22Rv1 (cell line): Measurements from ENCODE around the gene UBE2D4.

Source experiments
- H3K27ac ChIP-seq: fragments of 450-650 bp; 2 replicates; pipeline ENCODE4 v1.5.1; 2017
- ZFX ChIP-seq: fragments of 450-650 bp; IDR thresholded peaks from 2 replicates; pipeline ENCODE4 v1.6.1; 2017; ENCODE audit warnings: antibody characterized with exemption, borderline replicate concordance
- TF ChIP-seq, protein P1 (sequence below): fragments of 450-650 bp; IDR thresholded peaks from 2 replicates; pipeline ENCODE4 v1.5.1; 2017; ENCODE audit warnings: mild to moderate bottlenecking

UBE2D4 gene

DNA sequence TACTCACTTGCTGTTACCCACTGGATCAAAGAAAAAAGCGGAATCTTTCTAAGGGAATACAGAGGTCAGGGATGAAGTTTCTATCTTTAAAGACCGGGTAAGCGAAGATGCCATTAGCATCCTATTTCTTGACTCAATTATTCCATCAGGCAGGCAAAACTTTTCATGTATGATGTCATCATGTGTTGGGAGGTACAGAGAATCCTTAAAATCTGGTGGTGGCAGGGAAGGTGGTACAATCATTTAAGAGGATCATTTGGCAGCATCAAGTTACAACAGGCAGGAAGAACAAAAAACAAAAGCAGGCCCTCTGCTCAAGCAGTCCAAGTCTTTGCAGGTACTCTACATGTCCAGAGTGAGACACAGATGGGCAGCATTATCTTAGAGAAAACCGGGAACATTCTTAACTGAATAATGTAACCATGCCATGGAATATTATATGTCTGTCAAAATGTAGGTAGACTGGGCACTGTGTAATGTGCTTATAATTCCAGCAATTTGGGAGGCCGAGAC, 23.6 kb upstream of the UBE2D4 start:
- no peak for TF ChIP-seq ZFX
- TF ChIP-seq, protein P1, sequence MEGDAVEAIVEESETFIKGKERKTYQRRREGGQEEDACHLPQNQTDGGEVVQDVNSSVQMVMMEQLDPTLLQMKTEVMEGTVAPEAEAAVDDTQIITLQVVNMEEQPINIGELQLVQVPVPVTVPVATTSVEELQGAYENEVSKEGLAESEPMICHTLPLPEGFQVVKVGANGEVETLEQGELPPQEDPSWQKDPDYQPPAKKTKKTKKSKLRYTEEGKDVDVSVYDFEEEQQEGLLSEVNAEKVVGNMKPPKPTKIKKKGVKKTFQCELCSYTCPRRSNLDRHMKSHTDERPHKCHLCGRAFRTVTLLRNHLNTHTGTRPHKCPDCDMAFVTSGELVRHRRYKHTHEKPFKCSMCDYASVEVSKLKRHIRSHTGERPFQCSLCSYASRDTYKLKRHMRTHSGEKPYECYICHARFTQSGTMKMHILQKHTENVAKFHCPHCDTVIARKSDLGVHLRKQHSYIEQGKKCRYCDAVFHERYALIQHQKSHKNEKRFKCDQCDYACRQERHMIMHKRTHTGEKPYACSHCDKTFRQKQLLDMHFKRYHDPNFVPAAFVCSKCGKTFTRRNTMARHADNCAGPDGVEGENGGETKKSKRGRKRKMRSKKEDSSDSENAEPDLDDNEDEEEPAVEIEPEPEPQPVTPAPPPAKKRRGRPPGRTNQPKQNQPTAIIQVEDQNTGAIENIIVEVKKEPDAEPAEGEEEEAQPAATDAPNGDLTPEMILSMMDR, result no peak
- no peak overlapping the region for H3K27ac ChIP-seq

DNA sequence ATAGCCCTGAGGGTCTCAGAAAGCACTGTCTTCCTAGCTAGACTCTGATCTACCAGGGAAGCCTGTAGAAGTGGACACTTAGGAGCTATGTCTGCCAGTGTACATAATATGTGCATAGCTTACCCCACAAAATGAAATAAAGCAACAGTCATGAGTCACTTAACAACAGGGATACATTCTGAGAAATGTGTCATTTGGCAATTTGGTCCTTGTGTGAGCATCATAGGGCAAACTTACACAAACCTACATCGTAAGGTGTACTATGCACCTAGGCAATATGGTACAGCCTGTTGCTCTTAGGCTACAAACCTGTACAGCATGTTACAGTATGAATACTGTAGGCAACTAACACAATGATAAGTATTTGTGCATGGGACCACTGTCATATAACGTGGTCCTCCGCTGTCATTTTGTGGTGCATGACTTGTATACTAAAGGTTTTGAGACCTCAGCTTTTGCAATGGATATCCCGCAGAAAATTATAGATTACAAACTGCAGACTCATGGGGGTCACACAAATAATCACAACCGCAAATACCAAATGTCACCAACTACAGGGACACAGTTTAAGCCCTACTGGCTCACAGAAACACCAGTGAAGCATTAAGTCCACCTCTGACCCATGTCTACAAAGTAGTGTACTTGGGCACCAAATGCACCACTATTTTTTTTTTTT, 21.6 kb upstream of the UBE2D4 start:
- TF ChIP-seq, protein P1, result no peak
- no peak for TF ChIP-seq ZFX
- no peak overlapping the region for H3K27ac ChIP-seq

DNA sequence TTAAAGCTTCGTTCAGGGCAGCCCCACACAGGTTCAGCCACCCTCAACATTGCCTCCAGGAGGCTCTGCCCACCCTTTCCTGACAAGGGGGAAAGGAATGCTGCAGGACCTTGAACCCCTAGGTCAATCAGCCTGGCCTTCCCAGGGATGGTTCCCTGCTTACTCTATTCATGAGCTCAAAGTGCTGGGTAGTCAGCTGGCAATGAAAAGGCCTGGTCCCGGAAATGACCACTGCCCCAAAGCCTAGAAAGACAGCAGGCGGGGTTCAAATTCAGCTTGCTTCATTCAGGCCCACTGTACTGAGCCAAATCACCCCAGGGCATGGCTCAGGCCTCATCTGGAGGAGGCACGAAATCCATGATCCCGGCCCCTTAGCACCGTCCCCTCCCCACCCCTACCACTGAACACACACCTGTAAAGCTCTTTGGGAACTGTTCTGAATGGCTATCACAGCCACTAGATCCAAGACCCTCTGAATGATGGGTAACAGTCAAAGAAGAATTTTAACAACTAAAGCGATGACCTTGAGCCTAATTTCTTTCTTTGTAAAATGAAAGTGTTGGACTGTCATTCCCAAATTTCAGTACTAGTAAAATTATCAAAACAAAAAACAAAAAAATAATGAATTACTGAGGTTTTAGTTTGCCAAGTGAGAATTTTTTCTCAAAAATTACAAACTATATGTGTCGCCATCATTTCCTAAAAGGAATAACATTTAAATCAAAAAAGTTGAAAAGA, 20.9 kb upstream of the UBE2D4 start:
- TF ChIP-seq, protein P1, result no peak
- TF ChIP-seq ZFX, result no peak
- H3K27ac ChIP-seq, result peak overlapping the region; percentile 80

DNA sequence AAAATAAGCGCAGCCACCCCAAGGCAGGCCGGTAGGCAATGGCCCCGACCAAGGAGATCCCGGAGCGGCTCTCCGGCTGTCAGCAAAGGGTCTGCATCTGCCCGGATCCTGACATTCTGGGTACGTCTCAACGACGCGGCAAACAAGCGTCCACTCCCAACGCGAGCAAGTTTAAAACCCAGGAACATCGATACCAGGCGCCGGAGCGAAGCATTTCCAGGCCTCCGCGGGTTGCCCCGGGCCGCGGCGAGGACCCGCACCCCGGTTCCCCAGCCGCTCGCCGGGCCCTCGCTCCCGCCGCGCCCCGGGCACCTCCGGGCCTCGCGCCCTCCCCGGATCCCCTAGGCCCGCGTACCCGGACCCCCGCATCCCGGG, 20.3 kb upstream of the UBE2D4 start:
- H3K27ac ChIP-seq, result peak overlapping the region; percentile 80
- TF ChIP-seq, protein P1, result no peak
- no peak for TF ChIP-seq ZFX

DNA sequence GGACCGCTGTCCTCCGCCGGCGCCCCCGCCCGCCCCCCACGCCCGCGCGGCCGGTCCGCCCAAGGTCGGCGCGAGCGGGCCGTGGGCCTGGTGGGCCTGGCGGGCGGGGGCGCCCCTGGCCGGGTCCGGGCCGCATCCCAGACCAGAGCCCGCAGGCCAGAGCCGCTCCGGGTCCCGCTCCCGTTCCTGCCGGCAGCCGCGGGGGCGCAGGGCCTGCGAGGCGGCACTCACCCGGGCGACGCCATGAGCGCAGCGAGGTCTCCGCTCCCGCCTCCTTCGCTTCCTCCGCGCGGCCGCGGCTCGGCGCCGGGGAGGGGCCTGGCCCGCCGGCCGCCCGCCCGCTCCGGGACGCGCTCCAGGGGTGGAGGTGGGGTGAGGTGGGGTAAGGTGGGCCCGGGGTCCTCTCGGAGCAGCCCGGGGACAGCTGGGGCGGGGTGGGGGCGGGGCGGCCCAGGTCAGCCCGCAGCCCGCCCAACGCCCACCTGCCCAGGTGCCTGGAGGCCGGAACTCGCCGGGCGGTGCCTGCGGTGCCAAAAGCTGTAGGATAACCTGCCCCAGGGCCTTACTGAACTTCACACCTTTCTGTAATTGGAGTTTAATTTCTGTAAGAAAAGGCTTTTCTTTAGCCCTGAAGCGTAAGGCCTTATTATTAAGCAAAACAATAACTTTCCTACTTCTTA, 19.8 kb upstream of the UBE2D4 start, which contains the start of gene URGCP:
TSS of gene URGCP (minus strand) at position 266 of the 680 bp plus-strand sequence. CDS start at position 245, 21 bp downstream.
- H3K27ac ChIP-seq, result peak within 1 kb of the TSS; percentile 80

DNA sequence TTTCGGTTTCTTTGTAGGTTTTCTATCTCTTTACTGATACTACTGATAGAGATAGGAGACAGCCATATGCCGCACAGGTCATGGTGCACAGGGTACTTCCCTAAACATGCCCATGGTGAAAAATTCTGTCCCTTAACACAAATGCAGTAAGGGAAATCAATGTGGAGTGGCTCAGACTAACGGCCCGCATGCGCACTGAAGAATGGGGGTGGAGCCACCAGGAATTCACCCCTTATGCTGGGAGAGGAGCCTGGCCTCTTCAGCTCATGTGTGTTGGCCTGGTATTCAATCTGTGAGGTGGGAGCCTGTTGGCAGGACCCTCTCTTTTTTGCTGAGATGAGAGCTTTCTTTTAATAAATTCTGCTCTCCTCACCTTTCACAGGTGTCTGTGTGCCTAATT, 11.4 kb upstream of the UBE2D4 start:
- no peak overlapping the region for H3K27ac ChIP-seq
- no peak for TF ChIP-seq ZFX
- TF ChIP-seq, protein P1, result no peak

More for the DNA sequence above, 19.8 kb upstream of the UBE2D4 start, which contains the start of gene URGCP:
- TF ChIP-seq ZFX, result no peak
- TF ChIP-seq, protein P1, result no peak

DNA sequence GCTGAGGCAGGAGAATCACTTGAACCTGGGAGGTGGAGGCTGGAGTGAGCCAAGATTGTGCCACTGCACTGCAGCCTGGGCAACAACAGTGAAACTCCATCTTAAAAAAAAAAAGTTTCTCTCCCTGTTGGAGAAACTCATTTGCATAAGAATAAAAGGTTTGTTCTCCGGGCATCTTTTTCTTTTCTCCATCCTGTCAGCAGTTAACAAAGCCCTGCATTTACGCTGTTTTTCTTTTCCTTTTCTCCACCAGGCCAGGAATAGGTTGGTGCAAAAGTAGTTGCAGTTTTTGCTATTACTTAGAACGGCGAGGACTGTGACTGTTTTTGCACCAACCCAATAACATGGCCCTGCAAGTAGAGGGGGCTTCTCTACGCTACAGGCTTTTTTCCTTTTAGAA, 10.3 kb upstream of the UBE2D4 start:
- TF ChIP-seq, protein P1, result no peak
- TF ChIP-seq ZFX, result no peak

More for the DNA sequence above, 10.3 kb upstream of the UBE2D4 start:
- no peak overlapping the region for H3K27ac ChIP-seq
